Epithelial cell of proximal tubule (primary cell): ENCODE data around the gene KIFC3. TPM values are rescaled to one million over a fixed set of nuclear protein-coding genes. Genes with fewer than 3 reads are reported as not detected.

Source experiments
- DNase-seq: peaks from one replicate; pipeline ENCODE4 v3.0.0-alpha.2; 2011; ENCODE audit warnings: low read depth
- H3K4me3 ChIP-seq: 2 replicates; pipeline ENCODE4 v1.5.1; 2011; ENCODE audit warnings: low read depth, mild to moderate bottlenecking, low read length
- total RNA-seq: library from RNA; depleted of rRNA; stranded (reverse); fragments of >200 nt; gene quantifications from 2 replicates; pipeline ENCODE4 v1.2.3, GENCODE V29; 2015
- TF ChIP-seq, protein P1 (sequence below): conservative IDR thresholded peaks from 2 replicates; pipeline ENCODE4 v1.5.1; 2012; ENCODE audit warnings: low read depth, mild to moderate bottlenecking, low read length

Gene KIFC3
- total RNA-seq, 1 donor from 2014 or later = 86.0 TPM

DNA sequence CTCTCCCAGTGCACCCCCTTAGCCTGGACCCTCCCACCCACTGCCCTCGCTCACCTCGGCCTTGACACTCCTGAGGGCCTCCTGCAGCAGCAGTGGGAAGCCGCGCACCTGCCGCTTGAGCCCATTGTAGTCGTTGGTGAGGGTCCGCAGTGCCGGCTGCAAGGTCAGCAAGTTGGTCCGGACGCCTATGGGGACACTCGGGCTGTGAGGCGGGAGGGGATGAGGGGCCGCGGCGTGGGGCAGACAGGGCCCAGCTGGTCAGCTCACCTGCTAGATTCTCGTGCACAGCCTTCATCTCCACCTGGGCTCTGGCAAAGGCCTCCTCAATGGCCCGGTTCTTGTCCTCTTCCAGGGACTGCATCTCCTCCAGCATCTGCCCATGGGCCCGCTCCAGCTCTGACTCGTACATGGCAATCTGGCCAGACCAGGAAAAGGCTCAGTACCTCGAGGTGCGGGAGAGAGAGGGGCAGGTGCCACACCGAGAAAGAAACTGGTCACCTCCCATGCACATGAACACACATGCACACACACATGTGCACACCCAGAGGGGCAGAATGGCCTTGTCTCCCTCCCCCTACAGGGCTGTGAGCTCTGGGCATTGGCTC is 32.6 kb downstream of the KIFC3 start:
- TF ChIP-seq, protein P1, sequence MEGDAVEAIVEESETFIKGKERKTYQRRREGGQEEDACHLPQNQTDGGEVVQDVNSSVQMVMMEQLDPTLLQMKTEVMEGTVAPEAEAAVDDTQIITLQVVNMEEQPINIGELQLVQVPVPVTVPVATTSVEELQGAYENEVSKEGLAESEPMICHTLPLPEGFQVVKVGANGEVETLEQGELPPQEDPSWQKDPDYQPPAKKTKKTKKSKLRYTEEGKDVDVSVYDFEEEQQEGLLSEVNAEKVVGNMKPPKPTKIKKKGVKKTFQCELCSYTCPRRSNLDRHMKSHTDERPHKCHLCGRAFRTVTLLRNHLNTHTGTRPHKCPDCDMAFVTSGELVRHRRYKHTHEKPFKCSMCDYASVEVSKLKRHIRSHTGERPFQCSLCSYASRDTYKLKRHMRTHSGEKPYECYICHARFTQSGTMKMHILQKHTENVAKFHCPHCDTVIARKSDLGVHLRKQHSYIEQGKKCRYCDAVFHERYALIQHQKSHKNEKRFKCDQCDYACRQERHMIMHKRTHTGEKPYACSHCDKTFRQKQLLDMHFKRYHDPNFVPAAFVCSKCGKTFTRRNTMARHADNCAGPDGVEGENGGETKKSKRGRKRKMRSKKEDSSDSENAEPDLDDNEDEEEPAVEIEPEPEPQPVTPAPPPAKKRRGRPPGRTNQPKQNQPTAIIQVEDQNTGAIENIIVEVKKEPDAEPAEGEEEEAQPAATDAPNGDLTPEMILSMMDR = no peak
- DNase-seq = no peak
- no peak overlapping the region for H3K4me3 ChIP-seq

- H3K4me3 ChIP-seq = no peak overlapping the region
- DNase-seq = no peak
- TF ChIP-seq, protein P1 = no peak
These were observed 35.5 kb downstream of the KIFC3 start for GRCh38 chr16:57766714-57767348.

DNA sequence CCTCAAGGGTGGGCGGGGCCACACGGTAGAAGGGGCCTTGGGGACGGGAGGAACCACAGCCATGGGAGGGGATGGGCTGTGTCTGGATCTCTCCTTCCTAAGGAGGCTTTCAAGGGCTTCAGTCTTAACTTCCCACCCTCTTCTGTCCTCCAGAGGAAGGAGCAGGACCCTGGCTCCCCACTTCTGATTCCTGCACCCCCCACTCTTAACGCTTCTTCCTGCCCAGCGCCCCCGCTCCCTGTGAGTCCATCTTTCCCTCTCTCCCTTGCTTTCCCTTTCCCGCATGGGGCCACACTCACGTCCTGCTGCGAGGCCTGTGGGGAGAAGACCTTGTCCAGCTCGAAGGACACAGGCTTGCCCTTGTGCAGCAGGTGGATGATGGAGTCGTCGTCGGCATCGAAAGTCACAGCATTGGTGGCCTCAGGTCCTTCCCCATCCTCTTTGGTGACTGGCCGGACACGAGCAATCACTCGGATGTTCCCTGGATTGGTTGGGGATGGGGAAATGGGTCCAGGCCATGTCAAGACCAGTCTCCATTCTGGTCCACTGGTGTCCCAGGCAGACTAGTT is 37.0 kb downstream of the KIFC3 start:
- no peak for DNase-seq
- TF ChIP-seq, protein P1 = no peak
- H3K4me3 ChIP-seq = no peak overlapping the region

DNA sequence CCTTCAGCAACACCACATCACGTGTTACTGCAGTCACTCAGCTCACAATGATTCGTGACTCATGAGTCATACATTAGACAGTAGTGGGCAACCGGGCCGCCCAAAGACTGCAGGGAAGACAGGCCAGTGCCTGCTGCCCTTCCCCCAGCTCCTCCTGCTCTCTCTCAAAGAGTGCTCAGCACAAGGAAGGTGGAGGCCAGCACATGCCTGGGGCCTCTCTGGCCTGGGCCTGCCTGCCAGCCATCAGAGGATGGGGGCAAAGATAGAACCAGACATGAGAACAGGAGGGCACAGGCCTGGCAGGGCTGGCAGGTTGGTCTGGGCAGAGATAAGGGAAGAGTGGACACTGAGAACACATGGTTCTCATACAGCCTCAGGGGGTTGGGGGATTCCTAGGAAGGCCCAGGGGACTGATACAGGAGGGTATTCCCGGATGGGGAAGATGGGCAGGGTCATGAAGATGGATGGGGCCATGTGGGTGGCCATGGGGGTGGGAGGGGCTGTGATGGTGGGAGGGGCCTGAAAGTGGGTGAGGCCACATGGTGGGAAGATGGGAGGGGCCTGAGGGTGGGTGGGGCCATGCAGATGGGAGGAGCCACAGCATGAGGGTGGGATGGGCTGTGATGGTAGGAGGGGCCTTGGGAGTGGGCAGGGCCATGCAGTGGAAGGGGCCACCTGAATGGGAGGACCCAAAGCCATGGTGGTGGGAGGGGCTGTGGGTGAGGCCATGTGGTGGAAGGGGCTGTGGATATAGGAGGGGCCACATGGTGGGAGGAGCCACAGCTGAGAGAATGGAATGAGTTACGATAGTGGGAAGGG is 37.7 kb downstream of the KIFC3 start:
- DNase-seq = peak; percentile 52
- TF ChIP-seq, protein P1 = no peak
- no peak overlapping the region for H3K4me3 ChIP-seq

DNA sequence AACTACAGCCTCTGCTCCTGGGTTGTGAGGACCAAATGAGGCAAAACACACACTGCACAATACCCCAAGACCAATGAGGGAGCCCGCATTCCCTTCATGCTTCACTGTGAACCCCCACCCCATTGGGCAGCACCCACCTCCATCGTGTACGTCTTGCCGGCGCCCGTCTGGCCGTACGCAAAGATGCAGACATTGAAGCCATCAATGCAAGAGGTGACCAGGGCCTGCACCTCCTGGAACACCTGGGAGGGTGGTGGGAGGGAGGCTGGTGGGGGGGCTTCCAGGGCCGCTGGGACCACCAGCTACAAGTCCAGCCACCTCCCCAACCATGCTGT is 38.3 kb downstream of the KIFC3 start:
- TF ChIP-seq, protein P1 = no peak
- no peak for DNase-seq
- no peak overlapping the region for H3K4me3 ChIP-seq

DNA sequence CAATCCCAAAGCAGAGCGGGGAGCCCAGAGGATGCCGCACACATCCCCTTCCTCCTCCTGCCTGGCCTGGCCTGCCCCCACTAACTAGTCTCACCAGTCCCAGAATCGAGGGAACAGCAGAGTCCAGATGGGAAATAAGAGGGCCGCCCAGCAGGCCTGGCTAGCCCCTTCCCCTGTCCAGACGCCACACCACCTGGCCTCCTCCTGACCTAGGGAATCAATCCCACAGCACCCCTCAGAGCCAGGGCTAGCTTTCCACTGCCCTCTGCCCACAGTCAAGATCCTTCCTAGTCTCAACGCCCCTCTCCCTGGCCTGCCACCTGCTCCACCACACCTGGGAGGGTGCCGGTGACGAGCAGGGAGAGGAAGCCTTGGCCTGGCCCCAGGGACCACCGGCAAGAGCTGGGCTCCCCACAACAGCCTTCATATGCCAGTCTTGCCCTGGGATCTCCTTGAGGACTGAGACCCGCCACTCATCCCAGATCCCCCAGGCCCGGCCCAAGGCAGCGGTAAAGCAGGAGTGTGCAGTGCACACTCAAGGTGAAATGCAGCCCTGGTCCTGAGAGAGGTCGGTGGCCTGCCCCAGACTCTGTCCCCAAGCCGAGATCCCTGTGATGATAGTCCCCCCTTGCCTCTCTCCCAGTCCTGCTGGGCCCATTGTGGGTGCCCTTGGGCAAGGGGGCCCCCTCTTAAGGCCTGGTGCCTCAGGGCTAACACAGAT is 38.8 kb downstream of the KIFC3 start:
- H3K4me3 ChIP-seq = no peak overlapping the region
- DNase-seq = no peak
- TF ChIP-seq, protein P1 = no peak
